Spleen (tissue), 7 donors: Measurements from ENCODE around the gene CHPF.

ENCODE experiments used
- CTCF ChIP-seq, 11 experiments: fragments of 200-600 bp in 7 of 11; fragments of 450-650 bp in 4 of 11; sonication (generic) in 4 of 11; IDR thresholded peaks in 8 of 11; conservative IDR thresholded peaks in 3 of 11; 1 replicate in 7 of 11; 2 replicates in 4 of 11; pipeline versions ENCODE4 v1.4.0 to v1.8.0; 2016 to 2021; ENCODE audit warnings: antibody characterized with exemption in 11 of 11, inconsistent platforms in 4 of 11, mild to moderate bottlenecking in 1 of 11
- POLR2A ChIP-seq, 3 donors: fragments of 450-650 bp; IDR thresholded peaks; one replicate each; pipeline ENCODE4 v1.5.1; 2017; ENCODE audit warnings: antibody characterized with exemption in 3 of 3, mild to moderate bottlenecking in 1 of 3
- POLR2AphosphoS5 ChIP-seq, 3 donors: sonication (generic); formaldehyde crosslinking; IDR thresholded peaks; one replicate each; pipeline ENCODE4 v1.5.1; 2017; ENCODE audit warnings: antibody characterized with exemption in 3 of 3
- donor health status: DM: no; HTN: no; CAD: no; lungs with moderate emphysema.
- donor health status: DM: no; HTN: no; CAD: no.
- donor health status: DM: no; HTN: no; CAD: no.

DNA sequence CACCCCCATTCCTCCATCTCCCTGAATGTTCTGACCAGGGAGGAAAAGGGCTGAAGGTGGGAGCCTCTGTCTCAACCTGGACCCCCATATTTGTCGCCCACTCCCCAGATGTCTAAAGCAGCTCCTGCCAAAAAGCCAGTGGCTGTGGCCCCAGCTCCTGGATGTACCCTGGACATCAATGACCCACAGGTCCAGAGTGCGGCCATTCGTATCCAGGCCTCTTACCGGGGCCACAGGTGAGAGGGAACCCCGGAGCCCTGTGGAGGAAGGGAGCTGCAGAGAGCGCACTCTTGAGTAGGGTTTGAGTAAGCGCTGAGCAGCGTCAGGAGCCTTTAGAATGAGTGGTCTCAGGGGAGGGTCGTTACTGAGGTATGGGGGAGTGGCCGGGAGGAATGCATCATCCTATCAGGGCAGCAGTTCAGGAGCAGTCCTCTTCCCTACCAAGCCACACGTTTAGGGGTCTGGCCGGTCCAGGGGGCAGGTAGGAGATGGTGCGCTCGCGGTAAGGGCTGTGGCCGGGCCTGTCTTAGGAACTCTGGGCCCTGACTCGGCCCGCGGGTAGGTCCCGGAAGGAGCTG, 47.3 kb downstream of the CHPF start:
- TF ChIP-seq CTCF (IDR thresholded peaks at IDR 0.05 in 8 of 11, conservative IDR thresholded peaks at IDR 0.05 in 3 of 11) (no peak), POLR2AphosphoS5 (IDR thresholded peaks at IDR 0.05) (no peak), POLR2A (IDR thresholded peaks at IDR 0.05) (no peak)
